Gastrocnemius medialis (tissue), 4 donors: ENCODE results near the gene TSSC4.

Experiments used
- CTCF ChIP-seq, 5 experiments: fragments of 450-650 bp in 3 of 5; fragments of 200-600 bp in 2 of 5; sonication (generic) in 2 of 5; IDR thresholded peaks in 4 of 5; conservative IDR thresholded peaks in 1 of 5; 1 replicate in 4 of 5; 2 replicates in 1 of 5; pipeline ENCODE4 v1.5.1; 2016 to 2019; ENCODE audit warnings: antibody characterized with exemption in 5 of 5, mild to moderate bottlenecking in 3 of 5, moderate library complexity in 3 of 5
- POLR2A ChIP-seq, 2 donors: fragments of 450-650 bp; IDR thresholded peaks; one replicate each; pipeline ENCODE4 v1.6.1; 2017; ENCODE audit warnings: antibody characterized with exemption in 2 of 2, mild to moderate bottlenecking in 2 of 2, moderate library complexity in 2 of 2

GRCh38 chr11:2402106-2402505 is 1.6 kb downstream of the TSSC4 start:
- no peak for TF ChIP-seq CTCF (IDR thresholded peaks at IDR 0.05 in 4 of 5, conservative IDR thresholded peaks at IDR 0.05 in 1 of 5)
- no peak for TF ChIP-seq POLR2A (IDR thresholded peaks at IDR 0.05)
